H1 (cell line): ENCODE results near the gene STEAP3. TPM values are rescaled to one million over a fixed set of nuclear protein-coding genes. Genes with fewer than 3 reads are reported as not detected.
A peak's percentile ranks its signal among the peaks of the same experiment; 100 is the strongest.

Experiments used
- CTCF ChIA-PET: fragments of 300-600 bp; sonication (Branson Sonifier 250); formaldehyde crosslinking; loops from one replicate; lab custom pipeline; 2021; ENCODE audit not compliant: partially characterized antibody; lab: Charles Lee
- POLR2A ChIA-PET: fragments of 300-600 bp; sonication (Branson Sonifier 250); formaldehyde crosslinking; loops from one replicate; lab custom pipeline; 2021; ENCODE audit warnings: inconsistent platforms; ENCODE audit not compliant: partially characterized antibody; lab: Charles Lee
- DNase-seq, 2 experiments: peaks; one replicate each; pipeline versions ENCODE4 v3.0.0 to v3.0.0-alpha.2; 2010 to 2022; ENCODE audit warnings: low spot score in 2 of 2, low read depth in 1 of 2, mixed read lengths in 1 of 2
- FAIRE-seq: peaks from 2 replicates; lab custom pipeline; 2011; peaks lifted over from hg19 to GRCh38; lab: Jason Lieb, UNC
- H2AFZ ChIP-seq: 2 replicates; pipeline ENCODE4 v1.8.1; 2012; ENCODE audit warnings: low read length, inconsistent platforms
- H2AK5ac ChIP-seq: 2 replicates; pipeline ENCODE4 v1.6.1; 2013; ENCODE audit warnings: low read depth, low read length
- H2BK120ac ChIP-seq: replicated peaks from 2 replicates; pipeline ENCODE3; 2013; ENCODE audit warnings: low read depth, low read length, inconsistent platforms
- H2BK12ac ChIP-seq: 2 replicates; pipeline ENCODE4 v1.6.1; 2013; ENCODE audit warnings: low read depth, low read length
- H2BK15ac ChIP-seq: 2 replicates; pipeline ENCODE4 v1.6.1; 2013; ENCODE audit warnings: low read length
- H2BK20ac ChIP-seq: 2 replicates; pipeline ENCODE4 v1.6.1; 2013; ENCODE audit warnings: low read length
- H2BK5ac ChIP-seq: 2 replicates; pipeline ENCODE4 v1.6.1; 2013; ENCODE audit warnings: low read depth, low read length
- H3K14ac ChIP-seq: 2 replicates; pipeline ENCODE4 v1.6.1; 2013; ENCODE audit warnings: inconsistent platforms; ENCODE audit not compliant: insufficient read length
- H3K18ac ChIP-seq: 2 replicates; pipeline ENCODE4 v1.6.1; 2013; ENCODE audit warnings: low read length; ENCODE audit errors: extremely low read depth
- H3K23ac ChIP-seq: 2 replicates; pipeline ENCODE4 v1.6.1; 2013; ENCODE audit warnings: inconsistent platforms; ENCODE audit not compliant: insufficient read length
- H3K23me2 ChIP-seq: 2 replicates; pipeline ENCODE4 v1.6.1; 2013; ENCODE audit warnings: low read depth, low read length
- H3K27ac ChIP-seq: 2 replicates; pipeline ENCODE4 v1.6.1; 2011; ENCODE audit warnings: low read depth, low read length, inconsistent platforms
- H3K27me3 ChIP-seq, 4 experiments: replicated peaks in 1 of 4; 1 replicate in 1 of 4; 2 replicates in 3 of 4; pipeline versions ENCODE4 v1.6.1 to v1.8.1; 2011 to 2013; ENCODE audit warnings: low read length in 3 of 4, mild to moderate bottlenecking in 3 of 4, inconsistent platforms in 2 of 4, mixed read lengths in 2 of 4, moderate library complexity in 1 of 4; ENCODE audit not compliant: control insufficient read depth in 3 of 4, insufficient read depth in 3 of 4; ENCODE audit errors: extremely low read depth in 1 of 4
- H3K36me3 ChIP-seq, 4 experiments: 2 replicates each; pipeline versions ENCODE4 v1.6.1 to v1.8.1; 2011 to 2013; ENCODE audit warnings: mild to moderate bottlenecking in 4 of 4, low read length in 3 of 4, moderate library complexity in 2 of 4, control low read depth in 1 of 4, inconsistent platforms in 1 of 4; ENCODE audit not compliant: insufficient read depth in 4 of 4, control insufficient read depth in 2 of 4
- H3K4ac ChIP-seq: replicated peaks from 2 replicates; pipeline ENCODE3; 2013; ENCODE audit warnings: low read length, low read depth, mixed read lengths, inconsistent platforms; ENCODE audit not compliant: insufficient read length
- H3K4me1 ChIP-seq, 4 experiments: replicated peaks in 1 of 4; 1 replicate in 1 of 4; 2 replicates in 3 of 4; pipeline versions ENCODE4 v1.6.1 to v1.8.1; 2011 to 2013; ENCODE audit warnings: low read length in 3 of 4, inconsistent platforms in 2 of 4, mixed read lengths in 1 of 4; ENCODE audit not compliant: insufficient read depth in 4 of 4, control insufficient read depth in 3 of 4
- H3K4me2 ChIP-seq, 2 experiments: 2 replicates each; pipeline versions ENCODE4 v1.6.1 to v1.8.1; 2011 to 2013; ENCODE audit warnings: low read depth in 2 of 2, low read length in 2 of 2, control low read depth in 1 of 2, inconsistent platforms in 1 of 2, mild to moderate bottlenecking in 1 of 2; ENCODE audit not compliant: insufficient read depth in 1 of 2
- H3K4me3 ChIP-seq, 4 experiments: fragments of 200-600, 300-600 bp in 1 of 4; sonication (generic), shearing (Covaris generic), sonication (Bioruptor Twin) in 1 of 4; 2 replicates each; pipeline versions ENCODE4 v1.5.1 to v1.8.1; 2011 to 2016; ENCODE audit warnings: low read length in 4 of 4, low read depth in 3 of 4, control low read depth in 2 of 4, inconsistent platforms in 2 of 4, mild to moderate bottlenecking in 2 of 4, mixed read lengths in 1 of 4, moderate library complexity in 1 of 4; ENCODE audit not compliant: insufficient read depth in 2 of 4; ENCODE audit errors: extremely low read depth in 1 of 4
- H3K56ac ChIP-seq: replicated peaks from 2 replicates; pipeline ENCODE3; 2013; ENCODE audit warnings: low read depth, mild to moderate bottlenecking, mixed read lengths, low read length, inconsistent platforms; ENCODE audit not compliant: insufficient read length
- H3K79me1 ChIP-seq: 2 replicates; pipeline ENCODE4 v1.6.1; 2013; ENCODE audit warnings: low read depth, low read length, control low read depth
- H3K79me2 ChIP-seq, 2 experiments: 2 replicates each; pipeline versions ENCODE4 v1.6.1 to v1.8.1; 2012 to 2013; ENCODE audit warnings: low read length in 2 of 2, mild to moderate bottlenecking in 2 of 2, inconsistent platforms in 1 of 2; ENCODE audit not compliant: insufficient read depth in 2 of 2, control insufficient read depth in 1 of 2
- H3K9ac ChIP-seq, 4 experiments: replicated peaks in 1 of 4; 1 replicate in 1 of 4; 2 replicates in 3 of 4; pipeline versions ENCODE4 v1.6.1 to v1.8.1; 2011 to 2013; ENCODE audit warnings: low read depth in 3 of 4, low read length in 3 of 4, control low read depth in 2 of 4, mild to moderate bottlenecking in 2 of 4, moderate library complexity in 2 of 4, inconsistent platforms in 1 of 4; ENCODE audit errors: extremely low read depth in 1 of 4
- H3K9me3 ChIP-seq, 2 experiments: 2 replicates each; pipeline versions ENCODE4 v1.6.1 to v1.8.1; 2012 to 2013; ENCODE audit warnings: mild to moderate bottlenecking in 2 of 2, moderate library complexity in 2 of 2, control low read depth in 1 of 2, inconsistent platforms in 1 of 2, low read depth in 1 of 2, low read length in 1 of 2, mixed read lengths in 1 of 2; ENCODE audit not compliant: insufficient read depth in 2 of 2
- H4K20me1 ChIP-seq, 2 experiments: replicated peaks in 1 of 2; 2 replicates each; pipeline versions ENCODE3 to v1.8.1; 2011 to 2013; ENCODE audit warnings: inconsistent platforms in 2 of 2, low read length in 2 of 2, mild to moderate bottlenecking in 1 of 2; ENCODE audit not compliant: insufficient read depth in 2 of 2, control insufficient read depth in 1 of 2
- H4K5ac ChIP-seq: 2 replicates; pipeline ENCODE4 v1.6.1; 2013; ENCODE audit warnings: low read length, low read depth, mixed read lengths, inconsistent platforms; ENCODE audit not compliant: insufficient read length
- H4K8ac ChIP-seq: 2 replicates; pipeline ENCODE4 v1.8.0; 2013; ENCODE audit warnings: mild to moderate bottlenecking, moderate library complexity, low read length, inconsistent platforms; ENCODE audit not compliant: insufficient read depth; ENCODE audit errors: extremely low read depth
- H4K91ac ChIP-seq: replicated peaks from 2 replicates; pipeline ENCODE3; 2013; ENCODE audit warnings: low read length, mixed read lengths, inconsistent platforms; ENCODE audit not compliant: insufficient read length
- EZH2 ChIP-seq: fragments of 200-600 bp; sonication (generic); IDR thresholded peaks from 2 replicates; pipeline ENCODE4 v1.7.1; 2012; ENCODE audit warnings: low read depth, mild to moderate bottlenecking, moderate library complexity, low read length, inconsistent platforms; ENCODE audit not compliant: severe bottlenecking
- HDAC2 ChIP-seq, 2 experiments: fragments of 300-600 bp in 1 of 2; sonication (generic) in 1 of 2; IDR thresholded peaks; 2 replicates each; pipeline ENCODE4 v1.6.1; 2011 to 2012; ENCODE audit warnings: low read depth in 2 of 2, low read length in 2 of 2, mild to moderate bottlenecking in 2 of 2, moderate library complexity in 2 of 2, borderline replicate concordance in 1 of 2, inconsistent platforms in 1 of 2
- YY1 ChIP-seq: IDR thresholded peaks from 2 replicates; pipeline ENCODE4 v1.6.1; 2011; ENCODE audit warnings: low read depth, mild to moderate bottlenecking, low read length
- WGBS, 2 experiments: shearing (Covaris generic) in 1 of 2; methylation state at CpG; one replicate each; pipeline versions ENCODE4 v1.1.6 to v1.1.7; 2013 to 2015; ENCODE audit warnings: low lambda C conversion rate in 2 of 2, mixed read lengths in 2 of 2, inconsistent platforms in 1 of 2, low coverage in 1 of 2, missing lambda C conversion rate in 1 of 2; ENCODE audit not compliant: insufficient replicate concordance in 2 of 2, insufficient coverage in 1 of 2, insufficient read length in 1 of 2; ENCODE audit errors: extremely low coverage in 1 of 2, missing lambda C conversion rate in 1 of 2; 5-methylcytosine and 5-hydroxymethylcytosine counted together
- polyA plus RNA-seq, 7 experiments: library from polyadenylated mRNA; depleted of rRNA in 3 of 7; stranded (reverse) in 5 of 7; unstranded in 2 of 7; fragments of >200 nt in 5 of 7; fragments of 200-250 nt in 2 of 7; gene quantifications; 1 replicate in 5 of 7; 2 replicates in 1 of 7; 4 replicates in 1 of 7; pipeline versions ENCODE4 v1.2.1 to v1.2.3, GENCODE V29; 2011 to 2013; ENCODE audit warnings: missing spikeins in 2 of 7, mixed read lengths in 2 of 7
- total RNA-seq: library from RNA; stranded (reverse); fragmentation: NEBNext Ultra II Directional; extraction: Animal tissue kit (Norgen Biotek cat#: 25700); gene quantifications from 2 replicates; pipeline ENCODE4 v1.2.1, GENCODE V29; 2021
- TF ChIP-seq, protein P1 (sequence below), 3 experiments: IDR thresholded peaks; 1 replicate in 2 of 3; 2 replicates in 1 of 3; pipeline versions ENCODE4 v1.5.1 to v1.6.1; 2011; ENCODE audit warnings: low read length in 3 of 3, mild to moderate bottlenecking in 3 of 3, inconsistent platforms in 2 of 3, low read depth in 1 of 3, moderate library complexity in 1 of 3; ENCODE audit not compliant: insufficient read depth in 1 of 3; ENCODE audit errors: control extremely low read depth in 1 of 3

STEAP3 gene
- total and polyA plus RNA-seq, 2 of the 8 experiments (the other 6 are each of a cell fraction or from before 2014, with no cell fraction given), result 21.7 to 27.9 TPM

DNA sequence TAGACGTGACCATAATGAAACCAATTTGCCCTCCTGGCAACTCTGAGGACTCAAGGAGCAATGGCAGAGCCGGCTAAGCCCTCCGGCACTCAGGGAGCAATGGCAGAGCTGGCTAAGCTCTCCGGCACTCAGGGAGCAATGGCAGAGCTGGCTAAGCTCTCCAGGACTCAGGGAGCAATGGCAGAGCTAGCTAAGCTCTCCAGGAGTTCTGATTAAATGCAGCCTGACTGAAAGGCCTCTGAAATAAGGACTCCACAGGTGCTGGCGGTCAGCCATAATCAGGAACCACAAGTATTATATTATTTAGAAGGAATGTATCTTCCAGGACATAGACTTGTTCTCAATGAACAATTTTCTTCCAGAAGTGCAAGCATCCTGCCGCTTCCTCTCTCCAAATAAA lies 77.8 kb downstream of the STEAP3 start:
- H3K79me2 ChIP-seq, result no peaks in the 10 kb centered on the region
- no peak overlapping the region for H2AFZ ChIP-seq
- no peak overlapping the region for H4K5ac ChIP-seq
- no peak overlapping the region for H3K23ac ChIP-seq
- H3K4ac ChIP-seq, result no peak overlapping the region
- no peak for FAIRE-seq
- H3K79me1 ChIP-seq, result no peaks in the 10 kb centered on the region
- no peaks in the 10 kb centered on the region for H4K20me1 ChIP-seq
- H3K4me1 ChIP-seq, result peaks cover 0 to 6% (median 0%) of the 10 kb centered on the region in 4 experiments; a peak in 3 of 7 replicates
- H3K56ac ChIP-seq, result no peak overlapping the region
- H4K91ac ChIP-seq, result no peak overlapping the region
- H4K8ac ChIP-seq, result no peak overlapping the region; the same call in 1 of the 2 replicates
- CTCF ChIA-PET, result interaction anchor here (0.6 to 3.1 kb wide), 5 partner anchors 10 to 420 kb away, joined by 3 to 19 read pairs (median 5); no protein-coding TSS in a partner anchor
- TF ChIP-seq YY1, result peak; percentile 70
- TF ChIP-seq EZH2, result no peak
- TF ChIP-seq, protein P1, sequence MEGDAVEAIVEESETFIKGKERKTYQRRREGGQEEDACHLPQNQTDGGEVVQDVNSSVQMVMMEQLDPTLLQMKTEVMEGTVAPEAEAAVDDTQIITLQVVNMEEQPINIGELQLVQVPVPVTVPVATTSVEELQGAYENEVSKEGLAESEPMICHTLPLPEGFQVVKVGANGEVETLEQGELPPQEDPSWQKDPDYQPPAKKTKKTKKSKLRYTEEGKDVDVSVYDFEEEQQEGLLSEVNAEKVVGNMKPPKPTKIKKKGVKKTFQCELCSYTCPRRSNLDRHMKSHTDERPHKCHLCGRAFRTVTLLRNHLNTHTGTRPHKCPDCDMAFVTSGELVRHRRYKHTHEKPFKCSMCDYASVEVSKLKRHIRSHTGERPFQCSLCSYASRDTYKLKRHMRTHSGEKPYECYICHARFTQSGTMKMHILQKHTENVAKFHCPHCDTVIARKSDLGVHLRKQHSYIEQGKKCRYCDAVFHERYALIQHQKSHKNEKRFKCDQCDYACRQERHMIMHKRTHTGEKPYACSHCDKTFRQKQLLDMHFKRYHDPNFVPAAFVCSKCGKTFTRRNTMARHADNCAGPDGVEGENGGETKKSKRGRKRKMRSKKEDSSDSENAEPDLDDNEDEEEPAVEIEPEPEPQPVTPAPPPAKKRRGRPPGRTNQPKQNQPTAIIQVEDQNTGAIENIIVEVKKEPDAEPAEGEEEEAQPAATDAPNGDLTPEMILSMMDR (IDR thresholded peaks at IDR 0.05; ENCODE audit: control extremely low read depth in 1 of 3, insufficient read depth in 1 of 3, low read depth in 1 of 3, low read length in 3 of 3), result no peak
- TF ChIP-seq HDAC2 (IDR thresholded peaks at IDR 0.05; ENCODE audit: borderline replicate concordance in 1 of 2, low read depth in 2 of 2, low read length in 2 of 2), result no peak
- TF ChIP-seq, all 59 proteins: peak for 1
- H3K36me3 ChIP-seq, result no peaks in the 10 kb centered on the region
- no peak overlapping the region for H3K4me3 ChIP-seq
- H3K27ac ChIP-seq, result no peak overlapping the region
- H3K23me2 ChIP-seq, result no peaks in the 10 kb centered on the region
- no peak overlapping the region for H2AK5ac ChIP-seq
- WGBS, 2 experiments, result 93% methylated on average over 6 of the region's 6 CpGs; no CpG with 5 or more reads in 1 of the 2 experiments
- no peak overlapping the region for H2BK20ac ChIP-seq
- no peak overlapping the region for H2BK5ac ChIP-seq
- no peaks in the 10 kb centered on the region for H3K9me3 ChIP-seq
- no peak overlapping the region for H3K18ac ChIP-seq
- no peak overlapping the region for H3K14ac ChIP-seq
- POLR2A ChIA-PET, result interaction anchor here (0.9 to 1.0 kb wide), 2 partner anchors 9 to 79 kb away, joined by 3 read pairs; no protein-coding TSS in a partner anchor
- H2BK15ac ChIP-seq, result no peak overlapping the region
- DNase-seq, result no peak
- no peak overlapping the region for H2BK12ac ChIP-seq
- no peak overlapping the region for H2BK120ac ChIP-seq
- no peaks in the 10 kb centered on the region for H3K27me3 ChIP-seq
- no peak overlapping the region for H3K4me2 ChIP-seq
- H3K9ac ChIP-seq, result no peak overlapping the region
